H1 (cell line): ENCODE measurements around the gene ERMN. TPM values are rescaled to one million over a fixed set of nuclear protein-coding genes. Genes with fewer than 3 reads are reported as not detected.

Experiments
- CTCF ChIA-PET: fragments of 300-600 bp; sonication (Branson Sonifier 250); formaldehyde crosslinking; loops from one replicate; lab custom pipeline; 2021; ENCODE audit not compliant: partially characterized antibody; lab: Charles Lee
- POLR2A ChIA-PET: fragments of 300-600 bp; sonication (Branson Sonifier 250); formaldehyde crosslinking; loops from one replicate; lab custom pipeline; 2021; ENCODE audit warnings: inconsistent platforms; ENCODE audit not compliant: partially characterized antibody; lab: Charles Lee
- DNase-seq, 2 experiments: peaks; one replicate each; pipeline versions ENCODE4 v3.0.0 to v3.0.0-alpha.2; 2010 to 2022; ENCODE audit warnings: low spot score in 2 of 2, low read depth in 1 of 2, mixed read lengths in 1 of 2
- FAIRE-seq: peaks from 2 replicates; lab custom pipeline; 2011; peaks lifted over from hg19 to GRCh38; lab: Jason Lieb, UNC
- H2AFZ ChIP-seq: 2 replicates; pipeline ENCODE4 v1.8.1; 2012; ENCODE audit warnings: low read length, inconsistent platforms
- H2AK5ac ChIP-seq: 2 replicates; pipeline ENCODE4 v1.6.1; 2013; ENCODE audit warnings: low read depth, low read length
- H2BK120ac ChIP-seq: replicated peaks from 2 replicates; pipeline ENCODE3; 2013; ENCODE audit warnings: low read depth, low read length, inconsistent platforms
- H2BK12ac ChIP-seq: 2 replicates; pipeline ENCODE4 v1.6.1; 2013; ENCODE audit warnings: low read depth, low read length
- H2BK15ac ChIP-seq: 2 replicates; pipeline ENCODE4 v1.6.1; 2013; ENCODE audit warnings: low read length
- H2BK20ac ChIP-seq: 2 replicates; pipeline ENCODE4 v1.6.1; 2013; ENCODE audit warnings: low read length
- H2BK5ac ChIP-seq: 2 replicates; pipeline ENCODE4 v1.6.1; 2013; ENCODE audit warnings: low read depth, low read length
- H3K14ac ChIP-seq: 2 replicates; pipeline ENCODE4 v1.6.1; 2013; ENCODE audit warnings: inconsistent platforms; ENCODE audit not compliant: insufficient read length
- H3K18ac ChIP-seq: 2 replicates; pipeline ENCODE4 v1.6.1; 2013; ENCODE audit warnings: low read length; ENCODE audit errors: extremely low read depth
- H3K23ac ChIP-seq: 2 replicates; pipeline ENCODE4 v1.6.1; 2013; ENCODE audit warnings: inconsistent platforms; ENCODE audit not compliant: insufficient read length
- H3K23me2 ChIP-seq: 2 replicates; pipeline ENCODE4 v1.6.1; 2013; ENCODE audit warnings: low read depth, low read length
- H3K27ac ChIP-seq: 2 replicates; pipeline ENCODE4 v1.6.1; 2011; ENCODE audit warnings: low read depth, low read length, inconsistent platforms
- H3K27me3 ChIP-seq, 4 experiments: replicated peaks in 1 of 4; 1 replicate in 1 of 4; 2 replicates in 3 of 4; pipeline versions ENCODE4 v1.6.1 to v1.8.1; 2011 to 2013; ENCODE audit warnings: low read length in 3 of 4, mild to moderate bottlenecking in 3 of 4, inconsistent platforms in 2 of 4, mixed read lengths in 2 of 4, moderate library complexity in 1 of 4; ENCODE audit not compliant: control insufficient read depth in 3 of 4, insufficient read depth in 3 of 4; ENCODE audit errors: extremely low read depth in 1 of 4
- H3K36me3 ChIP-seq, 4 experiments: 2 replicates each; pipeline versions ENCODE4 v1.6.1 to v1.8.1; 2011 to 2013; ENCODE audit warnings: mild to moderate bottlenecking in 4 of 4, low read length in 3 of 4, moderate library complexity in 2 of 4, control low read depth in 1 of 4, inconsistent platforms in 1 of 4; ENCODE audit not compliant: insufficient read depth in 4 of 4, control insufficient read depth in 2 of 4
- H3K4ac ChIP-seq: replicated peaks from 2 replicates; pipeline ENCODE3; 2013; ENCODE audit warnings: low read length, low read depth, mixed read lengths, inconsistent platforms; ENCODE audit not compliant: insufficient read length
- H3K4me1 ChIP-seq, 4 experiments: replicated peaks in 1 of 4; 1 replicate in 1 of 4; 2 replicates in 3 of 4; pipeline versions ENCODE4 v1.6.1 to v1.8.1; 2011 to 2013; ENCODE audit warnings: low read length in 3 of 4, inconsistent platforms in 2 of 4, mixed read lengths in 1 of 4; ENCODE audit not compliant: insufficient read depth in 4 of 4, control insufficient read depth in 3 of 4
- H3K4me2 ChIP-seq, 2 experiments: 2 replicates each; pipeline versions ENCODE4 v1.6.1 to v1.8.1; 2011 to 2013; ENCODE audit warnings: low read depth in 2 of 2, low read length in 2 of 2, control low read depth in 1 of 2, inconsistent platforms in 1 of 2, mild to moderate bottlenecking in 1 of 2; ENCODE audit not compliant: insufficient read depth in 1 of 2
- H3K4me3 ChIP-seq, 4 experiments: fragments of 200-600, 300-600 bp in 1 of 4; sonication (generic), shearing (Covaris generic), sonication (Bioruptor Twin) in 1 of 4; 2 replicates each; pipeline versions ENCODE4 v1.5.1 to v1.8.1; 2011 to 2016; ENCODE audit warnings: low read length in 4 of 4, low read depth in 3 of 4, control low read depth in 2 of 4, inconsistent platforms in 2 of 4, mild to moderate bottlenecking in 2 of 4, mixed read lengths in 1 of 4, moderate library complexity in 1 of 4; ENCODE audit not compliant: insufficient read depth in 2 of 4; ENCODE audit errors: extremely low read depth in 1 of 4
- H3K56ac ChIP-seq: replicated peaks from 2 replicates; pipeline ENCODE3; 2013; ENCODE audit warnings: low read depth, mild to moderate bottlenecking, mixed read lengths, low read length, inconsistent platforms; ENCODE audit not compliant: insufficient read length
- H3K79me1 ChIP-seq: 2 replicates; pipeline ENCODE4 v1.6.1; 2013; ENCODE audit warnings: low read depth, low read length, control low read depth
- H3K79me2 ChIP-seq, 2 experiments: 2 replicates each; pipeline versions ENCODE4 v1.6.1 to v1.8.1; 2012 to 2013; ENCODE audit warnings: low read length in 2 of 2, mild to moderate bottlenecking in 2 of 2, inconsistent platforms in 1 of 2; ENCODE audit not compliant: insufficient read depth in 2 of 2, control insufficient read depth in 1 of 2
- H3K9ac ChIP-seq, 4 experiments: replicated peaks in 1 of 4; 1 replicate in 1 of 4; 2 replicates in 3 of 4; pipeline versions ENCODE4 v1.6.1 to v1.8.1; 2011 to 2013; ENCODE audit warnings: low read depth in 3 of 4, low read length in 3 of 4, control low read depth in 2 of 4, mild to moderate bottlenecking in 2 of 4, moderate library complexity in 2 of 4, inconsistent platforms in 1 of 4; ENCODE audit errors: extremely low read depth in 1 of 4
- H3K9me3 ChIP-seq, 2 experiments: 2 replicates each; pipeline versions ENCODE4 v1.6.1 to v1.8.1; 2012 to 2013; ENCODE audit warnings: mild to moderate bottlenecking in 2 of 2, moderate library complexity in 2 of 2, control low read depth in 1 of 2, inconsistent platforms in 1 of 2, low read depth in 1 of 2, low read length in 1 of 2, mixed read lengths in 1 of 2; ENCODE audit not compliant: insufficient read depth in 2 of 2
- H4K20me1 ChIP-seq, 2 experiments: replicated peaks in 1 of 2; 2 replicates each; pipeline versions ENCODE3 to v1.8.1; 2011 to 2013; ENCODE audit warnings: inconsistent platforms in 2 of 2, low read length in 2 of 2, mild to moderate bottlenecking in 1 of 2; ENCODE audit not compliant: insufficient read depth in 2 of 2, control insufficient read depth in 1 of 2
- H4K5ac ChIP-seq: 2 replicates; pipeline ENCODE4 v1.6.1; 2013; ENCODE audit warnings: low read length, low read depth, mixed read lengths, inconsistent platforms; ENCODE audit not compliant: insufficient read length
- H4K8ac ChIP-seq: 2 replicates; pipeline ENCODE4 v1.8.0; 2013; ENCODE audit warnings: mild to moderate bottlenecking, moderate library complexity, low read length, inconsistent platforms; ENCODE audit not compliant: insufficient read depth; ENCODE audit errors: extremely low read depth
- H4K91ac ChIP-seq: replicated peaks from 2 replicates; pipeline ENCODE3; 2013; ENCODE audit warnings: low read length, mixed read lengths, inconsistent platforms; ENCODE audit not compliant: insufficient read length
- WGBS, 2 experiments: shearing (Covaris generic) in 1 of 2; methylation state at CpG; one replicate each; pipeline versions ENCODE4 v1.1.6 to v1.1.7; 2013 to 2015; ENCODE audit warnings: low lambda C conversion rate in 2 of 2, mixed read lengths in 2 of 2, inconsistent platforms in 1 of 2, low coverage in 1 of 2, missing lambda C conversion rate in 1 of 2; ENCODE audit not compliant: insufficient replicate concordance in 2 of 2, insufficient coverage in 1 of 2, insufficient read length in 1 of 2; ENCODE audit errors: extremely low coverage in 1 of 2, missing lambda C conversion rate in 1 of 2; 5-methylcytosine and 5-hydroxymethylcytosine counted together
- polyA plus RNA-seq, 7 experiments: library from polyadenylated mRNA; depleted of rRNA in 3 of 7; stranded (reverse) in 5 of 7; unstranded in 2 of 7; fragments of >200 nt in 5 of 7; fragments of 200-250 nt in 2 of 7; gene quantifications; 1 replicate in 5 of 7; 2 replicates in 1 of 7; 4 replicates in 1 of 7; pipeline versions ENCODE4 v1.2.1 to v1.2.3, GENCODE V29; 2011 to 2013; ENCODE audit warnings: missing spikeins in 2 of 7, mixed read lengths in 2 of 7
- total RNA-seq: library from RNA; stranded (reverse); fragmentation: NEBNext Ultra II Directional; extraction: Animal tissue kit (Norgen Biotek cat#: 25700); gene quantifications from 2 replicates; pipeline ENCODE4 v1.2.1, GENCODE V29; 2021

The ERMN gene
- total and polyA plus RNA-seq, 2 of the 8 experiments (the other 6 are each of a cell fraction or from before 2014, with no cell fraction given): 0.11 TPM; not detected in 1

DNA sequence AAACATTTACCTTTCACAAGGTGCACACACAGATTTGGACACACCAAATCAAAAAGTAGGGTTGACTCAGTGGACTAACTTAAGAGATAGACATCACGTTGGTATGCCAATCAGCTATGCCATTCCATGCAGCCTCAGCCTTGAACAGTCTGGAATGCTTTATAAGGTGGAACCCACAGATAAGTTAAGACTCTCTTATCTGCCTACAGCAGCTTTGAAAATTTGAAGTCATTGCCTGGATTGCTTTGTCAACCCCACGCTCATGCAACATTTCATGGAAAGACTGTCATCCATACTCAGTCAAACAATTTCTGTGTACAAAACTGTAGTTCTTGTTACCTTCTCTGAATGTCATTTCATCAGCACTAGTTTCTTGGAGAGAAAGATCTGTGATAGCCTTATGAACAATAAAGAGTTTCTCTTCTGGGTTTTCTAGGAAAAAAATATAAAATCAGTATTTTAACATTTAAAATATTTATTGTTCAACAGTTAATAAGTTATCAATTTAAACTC, 1.2 kb downstream of the ERMN start:
- H3K4me2 ChIP-seq: no peak overlapping the region
- CTCF ChIA-PET: interaction anchor here (0.7 to 16.0 kb wide), 9 partner anchors 9 to 678 kb away, joined by 3 to 299 read pairs (median 13); no protein-coding TSS in a partner anchor
- peak; percentile 50 for FAIRE-seq

More for the DNA sequence above, 1.2 kb downstream of the ERMN start:
- Histone ChIP-seq H3K79me1 (no peaks in the 10 kb centered on the region), H3K27me3 (no peaks in the 10 kb centered on the region), H2BK5ac (no peak overlapping the region), H3K4me1 (peaks cover 0 to 9% (median 8%) of the 10 kb centered on the region in 4 experiments; a peak in 6 of 7 replicates), H2AK5ac (no peak overlapping the region), H2AFZ (no peak overlapping the region), H3K36me3 (no peaks in the 10 kb centered on the region), H4K8ac (no peak overlapping the region), H3K23ac (no peak overlapping the region), H3K14ac (no peak overlapping the region), H3K9ac (no peak overlapping the region), H3K79me2 (no peaks in the 10 kb centered on the region), H2BK15ac (no peak overlapping the region), H4K91ac (no peak overlapping the region), H2BK20ac (no peak overlapping the region), H3K4ac (no peak overlapping the region), H3K9me3 (no peaks in the 10 kb centered on the region), H3K4me3 (no peak overlapping the region), H4K5ac (no peak overlapping the region), H3K18ac (no peak overlapping the region), H3K23me2 (no peaks in the 10 kb centered on the region), H2BK12ac (no peak overlapping the region), H3K27ac (no peak overlapping the region), H3K56ac (no peak overlapping the region), H4K20me1 (no peaks in the 10 kb centered on the region), H2BK120ac (no peak overlapping the region)
- POLR2A ChIA-PET: no interaction called here
- no peak for DNase-seq
- 91% methylated on average over 2 of the region's 2 CpGs; no CpG with 5 or more reads in 1 of the 2 experiments for WGBS, 2 experiments
